K562 (cell line): ENCODE measurements around the gene CTNS. TPM values are rescaled to one million over a fixed set of nuclear protein-coding genes. Genes with fewer than 3 reads are reported as not detected.
A peak's percentile ranks its signal among the peaks of the same experiment; 100 is the strongest.

Experiments used
- BRD9 ChIP-seq: fragments of 450-650 bp; IDR thresholded peaks from 2 replicates; pipeline ENCODE4 v1.6.1; 2018; ENCODE audit warnings: low read depth; ENCODE audit not compliant: partially characterized antibody
- CBX5 ChIP-seq: IDR thresholded peaks from 2 replicates; pipeline ENCODE4 v1.6.1; 2014; ENCODE audit warnings: low read depth, borderline replicate concordance
- GTF2F1 ChIP-seq: IDR thresholded peaks from 2 replicates; pipeline ENCODE4 v1.6.1; 2011; ENCODE audit warnings: low read depth, low read length, improper control_type of control experiment
- JUN ChIP-seq, 2 experiments: sonication (generic) in 1 of 2; formaldehyde crosslinking in 1 of 2; IDR thresholded peaks; 2 replicates each; pipeline versions ENCODE4 v1.6.1 to v1.8.0; 2012 to 2022; ENCODE audit warnings: borderline replicate concordance in 2 of 2, mild to moderate bottlenecking in 2 of 2, improper control_type of control experiment in 1 of 2, low read depth in 1 of 2, low read length in 1 of 2, missing genetic modification reagents in 1 of 2
- LCOR ChIP-seq: sonication (generic); formaldehyde crosslinking; IDR thresholded peaks from 2 replicates; pipeline ENCODE4 v1.8.0; 2022; ENCODE audit warnings: mild to moderate bottlenecking, missing genetic modification reagents
- MTA1 ChIP-seq: fragments of 450-650 bp; IDR thresholded peaks from 2 replicates; pipeline ENCODE4 v1.6.1; 2017; ENCODE audit warnings: borderline replicate concordance
- NR2C2 ChIP-seq, 2 experiments: fragments of 200-800 bp in 1 of 2; sonication (Bioruptor generic) in 1 of 2; sonication (generic) in 1 of 2; formaldehyde crosslinking in 1 of 2; IDR thresholded peaks; 2 replicates each; pipeline versions ENCODE4 v1.6.1 to v1.8.0; 2016 to 2022; ENCODE audit warnings: mild to moderate bottlenecking in 1 of 2, missing compliant biosample characterization in 1 of 2, missing genetic modification characterization in 1 of 2, missing genetic modification reagents in 1 of 2
- RFX1 ChIP-seq: fragments of 450-650 bp; IDR thresholded peaks from 2 replicates; pipeline ENCODE4 v1.6.1; 2016; ENCODE audit warnings: mild to moderate bottlenecking, moderate library complexity
- SIN3B ChIP-seq: fragments of 450-650 bp; IDR thresholded peaks from 2 replicates; pipeline ENCODE4 v1.6.1; 2017; ENCODE audit warnings: low read depth, mild to moderate bottlenecking, moderate library complexity
- SMARCC2 ChIP-seq: fragments of 450-650 bp; IDR thresholded peaks from 2 replicates; pipeline ENCODE4 v1.6.1; 2017; ENCODE audit warnings: antibody characterized with exemption, moderate library complexity, mild to moderate bottlenecking, low read depth
- TBP ChIP-seq: optimal IDR thresholded peaks from 2 replicates; pipeline ENCODE3; 2011; ENCODE audit warnings: low read depth, low read length, improper control_type of control experiment
- ZNF23 ChIP-seq: fragments of 250-450 bp; sonication (Bioruptor Pico); IDR thresholded peaks from 2 replicates; pipeline ENCODE4 v1.4.0; 2020; ENCODE audit warnings: mild to moderate bottlenecking
- ZNF384 ChIP-seq: IDR thresholded peaks from 2 replicates; pipeline ENCODE4 v1.6.1; 2012; ENCODE audit warnings: low read depth, low read length, improper control_type of control experiment
- polyA plus RNA-seq, 8 experiments: library from polyadenylated mRNA; depleted of rRNA in 4 of 8; stranded (reverse) in 5 of 8; unstranded in 3 of 8; fragments of >200 nt; fragmentation: Nextera tagmentation in 2 of 8; fragmentation: Illumina TruSeq in 1 of 8; extraction: Ambion mirVana in 2 of 8; extraction: Trizol in 1 of 8; gene quantifications; 2 replicates each; pipeline versions ENCODE4 v1.2.1 to v1.2.3, GENCODE V29; 2011 to 2014; ENCODE audit warnings: inconsistent platforms in 1 of 8, missing spikeins in 1 of 8
- total RNA-seq, 7 experiments: library from RNA; depleted of rRNA in 6 of 7; stranded (reverse); fragments of >200 nt in 6 of 7; fragmentation: Illumina TruSeq in 2 of 7; extraction: Trizol in 2 of 7; gene quantifications; 2 replicates each; pipeline versions ENCODE4 v1.2.1 to v1.2.3, GENCODE V29; 2011 to 2021; ENCODE audit warnings: low replicate concordance in 1 of 7
- TF ChIP-seq, protein P1 (sequence below): sonication (generic); formaldehyde crosslinking; IDR thresholded peaks from 2 replicates; pipeline ENCODE4 v1.4.0; 2020; ENCODE audit warnings: mild to moderate bottlenecking, missing genetic modification reagents
- TF ChIP-seq, protein P2 (sequence below): sonication (generic); formaldehyde crosslinking; IDR thresholded peaks from 2 replicates; pipeline ENCODE4 v1.9.0; 2022; ENCODE audit warnings: mild to moderate bottlenecking, missing genetic modification reagents
- TF ChIP-seq, protein P3 (sequence below): sonication (generic); formaldehyde crosslinking; IDR thresholded peaks from 2 replicates; pipeline ENCODE4 v1.8.0; 2022; ENCODE audit warnings: missing genetic modification reagents, mild to moderate bottlenecking, borderline replicate concordance
- TF ChIP-seq, protein P4 (sequence below): sonication (generic); formaldehyde crosslinking; IDR thresholded peaks from 2 replicates; pipeline ENCODE4 v1.8.0; 2023; ENCODE audit warnings: missing genetic modification reagents, mild to moderate bottlenecking, borderline replicate concordance

CTNS gene
- total and polyA plus RNA-seq, 9 of the 15 experiments (the other 6 are each of a cell fraction or from before 2014, with no cell fraction given) = 0.66 to 8.4 (median 4.9) TPM

DNA sequence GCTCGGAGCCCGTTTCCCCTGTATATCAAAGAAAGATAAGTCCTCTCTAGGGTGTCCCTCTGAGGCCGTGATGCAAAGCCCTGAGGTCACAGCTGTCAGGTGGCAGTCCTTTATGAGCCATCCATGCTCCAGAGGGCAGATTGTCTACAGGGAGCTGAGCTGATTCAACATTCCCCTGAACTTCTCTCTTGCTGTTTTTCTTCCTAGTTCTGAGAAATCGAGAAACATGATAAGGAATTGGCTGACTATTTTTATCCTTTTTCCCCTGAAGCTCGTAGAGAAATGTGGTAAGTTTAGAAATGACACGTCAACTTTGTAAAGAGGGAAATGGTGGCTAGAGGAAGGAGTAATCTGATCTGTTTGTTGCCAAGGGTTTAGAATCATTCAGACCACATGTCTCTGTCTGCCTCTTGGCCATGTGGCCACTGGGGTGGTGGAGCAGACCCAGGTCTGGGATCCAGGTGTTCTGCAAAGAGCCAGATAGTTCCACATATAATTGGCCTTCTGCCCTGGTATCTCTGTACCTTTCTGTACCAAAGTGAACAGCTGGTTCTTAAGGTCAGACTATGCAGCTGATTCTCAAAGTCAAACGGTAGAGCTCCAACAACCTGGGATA, 3.5 kb downstream of the CTNS start (continued):
- TF ChIP-seq ZNF23 (CRISPR knock-in tag) (no peak), CBX5 (no peak), TBP (no peak), NR2C2 (CRISPR knock-in tag; IDR thresholded peaks at IDR 0.05) (no peak), NR2C2 (tag; IDR thresholded peaks at IDR 0.05) (peak; percentile 83), SIN3B (no peak), MTA1 (peak; percentile 29; the same call in 1 of the 2 replicates), GTF2F1 (no peak), RFX1 (peak; percentile 68; the same call in 1 of the 2 replicates), LCOR (no peak), JUN (IDR thresholded peaks at IDR 0.05; ENCODE audit: borderline replicate concordance, low read depth, low read length) (peak; percentile 10; the same call in 1 of the 2 replicates), JUN (CRISPR knock-in tag; IDR thresholded peaks at IDR 0.05; ENCODE audit: borderline replicate concordance) (no peak), SMARCC2 (no peak), ZNF384 (no peak), BRD9 (no peak)
- TF ChIP-seq, protein P1, sequence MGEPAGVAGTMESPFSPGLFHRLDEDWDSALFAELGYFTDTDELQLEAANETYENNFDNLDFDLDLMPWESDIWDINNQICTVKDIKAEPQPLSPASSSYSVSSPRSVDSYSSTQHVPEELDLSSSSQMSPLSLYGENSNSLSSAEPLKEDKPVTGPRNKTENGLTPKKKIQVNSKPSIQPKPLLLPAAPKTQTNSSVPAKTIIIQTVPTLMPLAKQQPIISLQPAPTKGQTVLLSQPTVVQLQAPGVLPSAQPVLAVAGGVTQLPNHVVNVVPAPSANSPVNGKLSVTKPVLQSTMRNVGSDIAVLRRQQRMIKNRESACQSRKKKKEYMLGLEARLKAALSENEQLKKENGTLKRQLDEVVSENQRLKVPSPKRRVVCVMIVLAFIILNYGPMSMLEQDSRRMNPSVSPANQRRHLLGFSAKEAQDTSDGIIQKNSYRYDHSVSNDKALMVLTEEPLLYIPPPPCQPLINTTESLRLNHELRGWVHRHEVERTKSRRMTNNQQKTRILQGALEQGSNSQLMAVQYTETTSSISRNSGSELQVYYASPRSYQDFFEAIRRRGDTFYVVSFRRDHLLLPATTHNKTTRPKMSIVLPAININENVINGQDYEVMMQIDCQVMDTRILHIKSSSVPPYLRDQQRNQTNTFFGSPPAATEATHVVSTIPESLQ (CRISPR knock-in tag) = no peak
- TF ChIP-seq, protein P2, sequence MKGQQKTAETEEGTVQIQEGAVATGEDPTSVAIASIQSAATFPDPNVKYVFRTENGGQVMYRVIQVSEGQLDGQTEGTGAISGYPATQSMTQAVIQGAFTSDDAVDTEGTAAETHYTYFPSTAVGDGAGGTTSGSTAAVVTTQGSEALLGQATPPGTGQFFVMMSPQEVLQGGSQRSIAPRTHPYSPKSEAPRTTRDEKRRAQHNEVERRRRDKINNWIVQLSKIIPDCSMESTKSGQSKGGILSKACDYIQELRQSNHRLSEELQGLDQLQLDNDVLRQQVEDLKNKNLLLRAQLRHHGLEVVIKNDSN (CRISPR knock-in tag) = peak; percentile 66
- TF ChIP-seq, protein P3, sequence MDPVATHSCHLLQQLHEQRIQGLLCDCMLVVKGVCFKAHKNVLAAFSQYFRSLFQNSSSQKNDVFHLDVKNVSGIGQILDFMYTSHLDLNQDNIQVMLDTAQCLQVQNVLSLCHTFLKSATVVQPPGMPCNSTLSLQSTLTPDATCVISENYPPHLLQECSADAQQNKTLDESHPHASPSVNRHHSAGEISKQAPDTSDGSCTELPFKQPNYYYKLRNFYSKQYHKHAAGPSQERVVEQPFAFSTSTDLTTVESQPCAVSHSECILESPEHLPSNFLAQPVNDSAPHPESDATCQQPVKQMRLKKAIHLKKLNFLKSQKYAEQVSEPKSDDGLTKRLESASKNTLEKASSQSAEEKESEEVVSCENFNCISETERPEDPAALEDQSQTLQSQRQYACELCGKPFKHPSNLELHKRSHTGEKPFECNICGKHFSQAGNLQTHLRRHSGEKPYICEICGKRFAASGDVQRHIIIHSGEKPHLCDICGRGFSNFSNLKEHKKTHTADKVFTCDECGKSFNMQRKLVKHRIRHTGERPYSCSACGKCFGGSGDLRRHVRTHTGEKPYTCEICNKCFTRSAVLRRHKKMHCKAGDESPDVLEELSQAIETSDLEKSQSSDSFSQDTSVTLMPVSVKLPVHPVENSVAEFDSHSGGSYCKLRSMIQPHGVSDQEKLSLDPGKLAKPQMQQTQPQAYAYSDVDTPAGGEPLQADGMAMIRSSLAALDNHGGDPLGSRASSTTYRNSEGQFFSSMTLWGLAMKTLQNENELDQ (CRISPR knock-in tag) = no peak
- TF ChIP-seq, protein P4, sequence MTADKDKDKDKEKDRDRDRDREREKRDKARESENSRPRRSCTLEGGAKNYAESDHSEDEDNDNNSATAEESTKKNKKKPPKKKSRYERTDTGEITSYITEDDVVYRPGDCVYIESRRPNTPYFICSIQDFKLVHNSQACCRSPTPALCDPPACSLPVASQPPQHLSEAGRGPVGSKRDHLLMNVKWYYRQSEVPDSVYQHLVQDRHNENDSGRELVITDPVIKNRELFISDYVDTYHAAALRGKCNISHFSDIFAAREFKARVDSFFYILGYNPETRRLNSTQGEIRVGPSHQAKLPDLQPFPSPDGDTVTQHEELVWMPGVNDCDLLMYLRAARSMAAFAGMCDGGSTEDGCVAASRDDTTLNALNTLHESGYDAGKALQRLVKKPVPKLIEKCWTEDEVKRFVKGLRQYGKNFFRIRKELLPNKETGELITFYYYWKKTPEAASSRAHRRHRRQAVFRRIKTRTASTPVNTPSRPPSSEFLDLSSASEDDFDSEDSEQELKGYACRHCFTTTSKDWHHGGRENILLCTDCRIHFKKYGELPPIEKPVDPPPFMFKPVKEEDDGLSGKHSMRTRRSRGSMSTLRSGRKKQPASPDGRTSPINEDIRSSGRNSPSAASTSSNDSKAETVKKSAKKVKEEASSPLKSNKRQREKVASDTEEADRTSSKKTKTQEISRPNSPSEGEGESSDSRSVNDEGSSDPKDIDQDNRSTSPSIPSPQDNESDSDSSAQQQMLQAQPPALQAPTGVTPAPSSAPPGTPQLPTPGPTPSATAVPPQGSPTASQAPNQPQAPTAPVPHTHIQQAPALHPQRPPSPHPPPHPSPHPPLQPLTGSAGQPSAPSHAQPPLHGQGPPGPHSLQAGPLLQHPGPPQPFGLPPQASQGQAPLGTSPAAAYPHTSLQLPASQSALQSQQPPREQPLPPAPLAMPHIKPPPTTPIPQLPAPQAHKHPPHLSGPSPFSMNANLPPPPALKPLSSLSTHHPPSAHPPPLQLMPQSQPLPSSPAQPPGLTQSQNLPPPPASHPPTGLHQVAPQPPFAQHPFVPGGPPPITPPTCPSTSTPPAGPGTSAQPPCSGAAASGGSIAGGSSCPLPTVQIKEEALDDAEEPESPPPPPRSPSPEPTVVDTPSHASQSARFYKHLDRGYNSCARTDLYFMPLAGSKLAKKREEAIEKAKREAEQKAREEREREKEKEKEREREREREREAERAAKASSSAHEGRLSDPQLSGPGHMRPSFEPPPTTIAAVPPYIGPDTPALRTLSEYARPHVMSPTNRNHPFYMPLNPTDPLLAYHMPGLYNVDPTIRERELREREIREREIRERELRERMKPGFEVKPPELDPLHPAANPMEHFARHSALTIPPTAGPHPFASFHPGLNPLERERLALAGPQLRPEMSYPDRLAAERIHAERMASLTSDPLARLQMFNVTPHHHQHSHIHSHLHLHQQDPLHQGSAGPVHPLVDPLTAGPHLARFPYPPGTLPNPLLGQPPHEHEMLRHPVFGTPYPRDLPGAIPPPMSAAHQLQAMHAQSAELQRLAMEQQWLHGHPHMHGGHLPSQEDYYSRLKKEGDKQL (CRISPR knock-in tag) = no peak
